Immature natural killer cell (primary cell): ENCODE data around the gene SERTAD3. TPM values are rescaled to one million over a fixed set of nuclear protein-coding genes. Genes with fewer than 3 reads are reported as not detected.
"Not testable (repeated sequence)": the region's sequence is repeated elsewhere in the genome, so short reads cannot be mapped to it uniquely, and the experiment has no call there.

ENCODE experiments used
- DNase-seq, 3 donors: peaks; one replicate each; pipeline ENCODE4 v3.0.0; 2022; ENCODE audit warnings: mixed read lengths in 1 of 3
- H3K27ac Mint-ChIP-seq, 6 donors: one replicate each; pipeline ENCODE4 v1.8.0; 2020; ENCODE audit warnings: mixed read lengths in 6 of 6, mild to moderate bottlenecking in 5 of 6, inconsistent platforms in 4 of 6, moderate library complexity in 3 of 6
- H3K27me3 Mint-ChIP-seq, 3 donors: one replicate each; pipeline ENCODE4 v1.8.0; 2020 to 2021; ENCODE audit warnings: low read depth in 3 of 3, mild to moderate bottlenecking in 3 of 3, mixed read lengths in 3 of 3, moderate library complexity in 3 of 3, inconsistent platforms in 1 of 3
- H3K36me3 Mint-ChIP-seq, 3 donors: one replicate each; pipeline ENCODE4 v1.8.0; 2020; ENCODE audit warnings: mixed read lengths in 3 of 3, inconsistent platforms in 2 of 3, mild to moderate bottlenecking in 2 of 3
- H3K4me1 Mint-ChIP-seq, 2 donors: one replicate each; pipeline ENCODE4 v1.8.0; 2020; ENCODE audit warnings: inconsistent platforms in 2 of 2, mild to moderate bottlenecking in 2 of 2, mixed read lengths in 2 of 2, moderate library complexity in 1 of 2
- H3K4me3 Mint-ChIP-seq, 5 donors: one replicate each; pipeline ENCODE4 v1.8.0; 2020; ENCODE audit warnings: mild to moderate bottlenecking in 5 of 5, mixed read lengths in 5 of 5, inconsistent platforms in 3 of 5, moderate library complexity in 3 of 5
- H3K9me3 Mint-ChIP-seq, 6 donors: one replicate each; pipeline ENCODE4 v1.8.0; 2020; ENCODE audit warnings: mild to moderate bottlenecking in 6 of 6, mixed read lengths in 6 of 6, inconsistent platforms in 4 of 6, moderate library complexity in 3 of 6
- polyA plus RNA-seq, 3 donors: library from polyadenylated mRNA; unstranded; fragments of 300-500 nt; fragmentation: Illumina TruSeq; gene quantifications; one replicate each; pipeline ENCODE4 v1.2.3, GENCODE V29; 2021

Gene SERTAD3
- polyA plus RNA-seq, 3 donors from 2014 or later: 25.9 to 82.2 (median 62.0) TPM

GRCh38 chr19:40450664-40451063 lies 6.5 kb upstream of the SERTAD3 start:
- Mint-ChIP-seq H3K4me3 (no peak overlapping the region), H3K9me3 (no peaks in the 10 kb centered on the region), H3K27me3 (peaks cover 0 to under 1% (median 0%) of the 10 kb centered on the region in 3 donors), H3K27ac (no peak overlapping the region), H3K36me3 (peaks cover 0 to 14% (median 0%) of the 10 kb centered on the region in 3 donors), H3K4me1 (peaks cover 0 to 1% of the 10 kb centered on the region in 2 donors)
- no peak for DNase-seq

- Mint-ChIP-seq H3K36me3 (peaks cover 0 to 14% (median 0%) of the 10 kb centered on the region in 3 donors), H3K4me3 (no peak overlapping the region), H3K27me3 (peaks cover 0 to 3% (median 0%) of the 10 kb centered on the region in 3 donors), H3K27ac (no peak overlapping the region), H3K9me3 (no peaks in the 10 kb centered on the region), H3K4me1 (peaks cover 7 to 8% of the 10 kb centered on the region in 2 donors)
- no peak for DNase-seq
Observed at GRCh38 chr19:40449506-40449905, 5.4 kb upstream of the SERTAD3 start.

GRCh38 chr19:40446263-40446784 lies 2.2 kb upstream of the SERTAD3 start:
- Mint-ChIP-seq H3K27ac (peak overlapping the region in 2 of 6 donors; percentile 32 to 90), H3K4me3 (peak overlapping the region in 2 of 5 donors; percentile 32 to 59), H3K4me1 (peaks cover 20 to 21% of the 10 kb centered on the region in 2 donors), H3K9me3 (no peaks in the 10 kb centered on the region), H3K27me3 (peaks cover 15 to 16% (median 15%) of the 10 kb centered on the region in 3 donors), H3K36me3 (peaks cover 0 to 6% (median 0%) of the 10 kb centered on the region in 3 donors)
- DNase-seq: no peak

DNA sequence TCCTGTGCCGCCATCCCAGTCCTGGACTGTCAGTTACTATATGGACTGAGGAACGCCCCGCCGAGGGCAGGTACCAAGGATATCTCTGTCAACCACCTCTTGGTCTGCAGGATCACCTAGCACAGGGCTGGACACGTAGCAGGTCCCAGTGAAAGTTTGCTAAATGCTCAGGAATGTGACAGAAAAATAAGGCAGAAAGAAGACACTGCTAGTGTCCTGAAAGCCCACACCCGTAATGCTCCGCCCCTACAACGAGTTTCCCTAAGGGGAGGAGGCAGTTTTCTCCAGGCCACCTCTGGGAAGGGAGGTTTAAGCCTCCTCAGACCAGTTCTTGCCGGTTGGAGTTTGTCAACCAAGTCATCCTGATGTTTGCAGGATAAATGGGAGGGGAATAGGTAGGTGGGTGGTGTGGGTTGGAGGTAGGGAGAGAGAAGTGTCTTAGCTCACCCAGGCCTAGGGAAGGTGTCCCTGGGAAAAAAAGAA lies 1.7 kb upstream of the SERTAD3 start:
- Mint-ChIP-seq H3K4me3 (peak overlapping the region; percentile 38 to 76 (median 63)), H3K4me1 (peaks cover 20 to 21% of the 10 kb centered on the region in 2 donors), H3K27me3 (peaks cover 15 to 17% (median 15%) of the 10 kb centered on the region in 3 donors), H3K36me3 (peaks cover 0 to 3% (median 2%) of the 10 kb centered on the region in 3 donors), H3K9me3 (no peaks in the 10 kb centered on the region), H3K27ac (peak overlapping the region in 4 of 6 donors; percentile 23 to 91 (median 78))
- no peak for DNase-seq

GRCh38 chr19:40444825-40445312 lies 734 bp upstream of the SERTAD3 start:
- Mint-ChIP-seq H3K4me1 (peaks cover 20 to 21% of the 10 kb centered on the region in 2 donors), H3K27ac (peak overlapping the region; percentile 90 to 100 (median 98)), H3K36me3 (peaks cover 0 to 4% (median 0%) of the 10 kb centered on the region in 3 donors), H3K4me3 (peak overlapping the region; percentile 95 to 100 (median 99)), H3K9me3 (no peaks in the 10 kb centered on the region), H3K27me3 (peaks cover 15 to 17% (median 15%) of the 10 kb centered on the region in 3 donors)
- no peak for DNase-seq

DNA sequence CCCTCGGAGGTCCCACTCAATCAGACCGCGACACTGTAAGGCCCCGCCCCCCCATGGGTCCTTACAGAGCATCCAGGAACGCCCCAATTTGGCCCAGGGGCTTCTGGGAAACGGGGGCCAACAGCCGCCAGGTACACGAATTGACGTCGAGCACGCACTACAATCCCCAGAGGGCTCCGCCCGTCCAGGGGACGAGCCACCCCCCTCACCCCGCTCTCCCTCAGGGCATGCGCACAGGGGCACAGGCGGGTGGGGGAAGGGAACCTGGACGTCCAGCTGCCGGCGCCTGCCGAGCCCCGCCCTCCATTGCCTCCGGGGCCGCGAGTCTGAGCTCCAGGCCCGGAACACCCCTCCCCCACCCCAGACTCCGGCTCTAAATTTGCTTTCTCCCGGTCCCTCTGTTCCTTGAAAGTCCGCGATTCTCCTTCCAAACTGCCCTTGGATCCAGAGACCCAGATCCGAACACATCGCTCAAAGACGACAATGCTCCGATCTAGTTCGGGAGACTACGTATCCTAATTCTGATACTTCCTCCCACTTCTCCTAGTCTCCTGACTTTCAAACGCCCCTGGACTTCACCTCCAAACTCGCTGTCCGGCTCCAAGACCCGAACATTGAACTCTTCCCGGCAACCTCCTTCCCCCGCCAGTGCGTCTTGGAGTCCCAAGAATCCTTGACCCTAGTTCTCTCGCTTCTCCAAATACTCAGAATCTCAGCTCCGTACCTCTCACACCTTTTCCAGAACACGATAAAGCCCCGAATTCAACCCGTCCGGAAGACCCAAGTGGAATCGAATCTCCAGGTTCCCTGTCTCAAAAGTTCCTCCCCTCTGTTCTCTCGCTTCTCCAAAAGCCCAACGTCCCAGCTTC lies 770 bp downstream of the SERTAD3 start:
- H3K4me3 Mint-ChIP-seq: peak overlapping the region; percentile 95 to 100 (median 99)
- peak overlapping the region; percentile 97 to 100 (median 98) for H3K27ac Mint-ChIP-seq
- H3K36me3 Mint-ChIP-seq: peaks cover 0 to 4% (median 0%) of the 10 kb centered on the region in 3 donors
- no peaks in the 10 kb centered on the region for H3K9me3 Mint-ChIP-seq
- H3K27me3 Mint-ChIP-seq: peaks cover 15 to 17% (median 16%) of the 10 kb centered on the region in 3 donors
- peak; percentile 99 for DNase-seq
- H3K4me1 Mint-ChIP-seq: peaks cover 20 to 21% of the 10 kb centered on the region in 2 donors

DNA sequence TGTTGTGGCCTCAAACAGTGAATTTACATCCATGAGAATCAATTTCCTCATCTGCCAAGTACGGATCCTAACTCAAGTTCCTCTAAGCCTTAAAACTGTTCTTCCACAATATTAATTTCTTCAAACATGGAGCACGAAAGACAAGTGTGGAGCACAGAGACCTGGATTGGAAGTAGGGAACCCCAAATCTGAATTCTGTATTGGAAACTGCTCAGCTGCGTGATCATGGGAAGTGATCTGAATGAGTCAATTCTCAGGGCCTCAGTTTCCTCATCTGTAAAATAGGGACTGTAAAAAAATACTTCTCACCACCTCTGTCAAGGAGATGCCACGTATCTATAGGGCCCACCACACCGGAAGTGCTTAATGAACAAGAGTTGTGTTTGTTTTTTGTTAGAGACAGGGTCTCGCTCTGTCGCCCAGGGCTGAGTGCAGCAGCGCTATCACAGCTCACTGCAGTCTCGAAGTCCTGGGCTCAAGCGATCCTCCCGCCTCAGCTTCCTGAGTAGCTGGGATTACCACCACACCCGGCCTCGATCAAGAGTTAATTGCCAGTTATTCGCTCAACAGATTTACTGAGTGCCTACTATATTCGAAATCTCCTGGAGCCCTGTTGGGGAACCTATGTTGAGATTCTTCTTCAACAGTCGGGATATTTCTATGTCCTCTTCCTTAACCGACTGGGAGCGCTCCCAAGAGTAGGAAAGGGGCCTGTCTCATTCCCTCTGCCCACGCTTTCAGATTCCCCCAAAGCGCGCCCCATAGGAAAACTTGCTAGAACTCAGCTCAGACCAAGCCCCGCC lies 1.6 kb downstream of the SERTAD3 start:
- peaks cover 15 to 18% (median 17%) of the 10 kb centered on the region in 3 donors for H3K27me3 Mint-ChIP-seq
- no peaks in the 10 kb centered on the region for H3K9me3 Mint-ChIP-seq
- H3K36me3 Mint-ChIP-seq: peaks cover 0 to 4% (median 0%) of the 10 kb centered on the region in 3 donors
- DNase-seq: no peak
- peak overlapping the region; percentile 91 to 100 (median 98) for H3K27ac Mint-ChIP-seq
- H3K4me3 Mint-ChIP-seq: peak overlapping the region; percentile 95 to 100 (median 99)
- H3K4me1 Mint-ChIP-seq: peaks cover 20 to 21% of the 10 kb centered on the region in 2 donors

DNA sequence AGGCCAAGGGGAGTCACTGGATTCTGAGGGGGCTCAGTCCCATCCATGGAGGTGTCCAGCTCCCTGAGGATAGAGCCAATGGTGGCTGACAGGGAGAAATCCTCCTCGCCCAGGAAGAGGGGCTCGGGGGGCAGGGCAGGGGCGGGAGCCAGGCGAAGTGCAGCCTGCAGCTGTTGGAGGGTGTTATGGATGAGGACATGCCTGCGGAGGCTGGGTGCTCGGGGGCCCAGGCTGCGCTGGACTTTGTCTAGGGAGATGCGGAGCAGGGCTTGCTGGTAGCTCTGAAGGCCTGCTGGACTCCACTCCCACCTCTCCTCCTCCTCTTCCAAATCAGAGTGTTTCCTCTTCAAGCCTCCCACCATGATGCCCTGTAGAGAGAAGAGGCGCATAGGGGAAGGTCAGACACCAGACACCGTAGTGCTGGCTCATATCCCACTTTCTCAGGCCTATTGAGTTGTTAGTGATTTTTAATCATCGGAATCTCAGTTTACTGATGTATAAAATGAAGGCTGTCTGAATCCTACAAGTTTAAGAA lies 2.3 kb downstream of the SERTAD3 start:
- DNase-seq: no peak
- H3K27me3 Mint-ChIP-seq: peaks cover 15 to 18% (median 17%) of the 10 kb centered on the region in 3 donors
- H3K27ac Mint-ChIP-seq: peak overlapping the region; percentile 91 to 100 (median 98)
- H3K4me3 Mint-ChIP-seq: peak overlapping the region in 3 of 5 donors; percentile 95 to 100 (median 98)
- peaks cover 20 to 21% of the 10 kb centered on the region in 2 donors for H3K4me1 Mint-ChIP-seq
- H3K9me3 Mint-ChIP-seq: no peaks in the 10 kb centered on the region
- H3K36me3 Mint-ChIP-seq: peaks cover 0 to 4% (median 0%) of the 10 kb centered on the region in 3 donors

GRCh38 chr19:40438284-40438683 lies 5.9 kb downstream of the SERTAD3 start:
- Mint-ChIP-seq H3K36me3 (peaks cover 0 to 7% (median 0%) of the 10 kb centered on the region in 3 donors), H3K27ac (peak overlapping the region in 2 of 6 donors; percentile 18 to 65), H3K4me1 (peaks cover 19 to 22% of the 10 kb centered on the region in 2 donors), H3K27me3 (peaks cover 8 to 10% (median 8%) of the 10 kb centered on the region in 3 donors), H3K4me3 (no peak overlapping the region), H3K9me3 (peaks cover 0 to 1% (median 0%) of the 10 kb centered on the region in 6 donors)
- DNase-seq: no peak

DNA sequence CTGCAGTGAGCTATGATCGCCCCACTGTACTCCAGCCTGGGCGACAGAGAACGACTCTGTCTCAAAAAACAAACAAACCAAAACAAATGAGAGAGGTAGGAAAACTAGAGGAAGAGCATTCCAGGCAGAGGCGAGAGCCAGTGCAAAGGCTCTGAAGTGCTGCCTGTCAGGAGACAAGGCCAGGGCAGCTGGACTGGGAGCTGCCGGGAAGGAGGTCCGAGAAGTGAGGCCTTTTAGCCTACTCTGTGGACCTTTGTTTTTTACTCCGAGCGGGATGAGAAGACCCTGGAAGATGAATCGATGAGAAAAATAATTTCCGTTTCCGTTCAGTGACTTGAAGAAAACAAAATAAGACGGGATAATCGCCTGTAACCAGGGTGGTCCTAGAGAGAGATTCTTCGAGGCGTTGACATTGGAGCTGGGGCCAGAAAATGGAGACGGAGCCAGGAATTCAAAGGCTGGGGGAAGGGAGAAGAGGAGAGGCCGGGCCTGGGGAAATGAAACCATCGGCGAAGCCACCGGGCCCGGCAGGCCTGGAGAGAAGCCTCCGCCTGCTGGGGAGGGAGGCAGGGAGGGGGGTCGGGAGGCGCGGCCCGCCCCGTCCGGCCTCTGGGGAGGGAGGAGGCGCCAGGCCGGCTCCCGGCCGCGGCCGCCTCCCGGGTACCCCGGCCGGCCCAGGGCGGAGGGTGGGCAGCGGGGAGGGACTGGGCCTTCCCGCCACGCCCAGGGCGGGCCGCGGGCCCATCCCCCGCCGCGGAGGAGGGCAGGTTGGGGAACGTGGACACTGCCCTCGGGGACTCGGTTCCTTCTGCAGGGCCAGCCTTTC lies 10.5 kb downstream of the SERTAD3 start:
- H3K4me1 Mint-ChIP-seq: peaks cover 10 to 12% of the 10 kb centered on the region in 2 donors

DNA sequence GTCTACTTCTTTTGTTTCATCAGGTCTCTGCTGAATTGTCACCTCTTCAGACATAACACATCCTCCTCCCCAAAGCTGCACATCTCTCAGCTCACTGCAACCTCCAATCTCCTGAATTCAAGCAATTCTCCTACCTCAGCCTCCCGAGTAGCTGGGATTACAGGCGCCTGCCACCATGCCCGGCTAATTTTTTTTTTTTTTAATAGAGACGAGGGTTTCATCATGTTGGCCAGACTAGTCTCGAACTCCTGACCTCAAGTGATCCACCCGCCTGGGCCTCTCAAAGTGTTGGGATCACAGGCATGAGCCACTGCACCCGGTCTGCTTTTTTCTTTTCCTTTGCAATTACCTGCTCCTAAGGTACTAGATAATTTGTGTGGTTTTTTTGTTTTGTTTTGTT lies 11.4 kb downstream of the SERTAD3 start:
- H3K4me3 Mint-ChIP-seq: peak overlapping the region; percentile 89 to 97 (median 92)
- peaks cover 10 to 12% of the 10 kb centered on the region in 2 donors for H3K4me1 Mint-ChIP-seq
- DNase-seq, H3K27me3 Mint-ChIP-seq, H3K9me3 Mint-ChIP-seq, H3K36me3 Mint-ChIP-seq: not testable (repeated sequence)
- peak overlapping the region in 5 of 6 donors; percentile 71 to 100 (median 95) for H3K27ac Mint-ChIP-seq

More for the DNA sequence above, 10.5 kb downstream of the SERTAD3 start:
- Mint-ChIP-seq H3K27ac (peak overlapping the region; percentile 94 to 100 (median 96)), H3K27me3 (peaks cover 3 to 5% (median 3%) of the 10 kb centered on the region in 3 donors), H3K36me3 (peaks cover 0 to 3% (median 0%) of the 10 kb centered on the region in 3 donors), H3K4me3 (peak overlapping the region; percentile 89 to 97 (median 92)), H3K9me3 (peaks cover 0 to 1% (median 0%) of the 10 kb centered on the region in 6 donors)
- peak; percentile 67 to 70 (median 69) for DNase-seq

DNA sequence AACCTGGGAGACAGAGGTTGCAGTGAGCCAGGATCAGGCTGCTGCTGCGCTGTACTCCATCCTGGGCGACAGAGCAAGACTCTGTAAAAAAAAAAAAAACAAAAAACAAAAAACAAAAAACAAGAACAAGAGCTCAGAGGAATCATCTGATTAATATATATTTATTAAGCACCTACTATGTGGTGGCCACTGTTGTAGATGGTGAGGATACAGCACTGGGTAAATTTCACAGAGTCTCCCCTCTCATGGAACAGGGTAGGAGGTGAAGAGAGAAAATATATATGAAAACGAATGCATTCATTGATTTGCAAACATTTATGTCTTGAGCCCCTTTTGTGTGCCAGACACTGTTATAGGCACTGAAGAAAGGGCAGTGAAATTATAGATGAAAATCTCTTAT lies 12.4 kb downstream of the SERTAD3 start:
- Mint-ChIP-seq H3K36me3 (peaks cover 0 to 3% (median 0%) of the 10 kb centered on the region in 3 donors), H3K9me3 (peaks cover 0 to 1% (median 0%) of the 10 kb centered on the region in 6 donors), H3K4me3 (peak overlapping the region in 3 of 5 donors; percentile 40 to 68 (median 44)), H3K27me3 (peaks cover 1 to 5% (median 3%) of the 10 kb centered on the region in 3 donors), H3K4me1 (peaks cover 10 to 13% of the 10 kb centered on the region in 2 donors), H3K27ac (peak overlapping the region in 2 of 6 donors; percentile 3 to 74)
- no peak for DNase-seq
